Tibial nerve (tissue), 4 donors: ENCODE results near the gene SNX1. TPM values are rescaled to one million over a fixed set of nuclear protein-coding genes. Genes with fewer than 3 reads are reported as not detected.
A peak's percentile ranks its signal among the peaks of the same experiment; 100 is the strongest.

Experiments
- DNase-seq, 2 donors: peaks; one replicate each; pipeline ENCODE4 v3.0.0-alpha.2; 2019; ENCODE audit warnings: low spot score in 2 of 2
- H3K27ac ChIP-seq, 4 donors: fragments of 200-600 bp; sonication (generic) in 3 of 4; one replicate each; pipeline ENCODE4 v1.5.1; 2017 to 2019; ENCODE audit warnings: mild to moderate bottlenecking in 1 of 4
- H3K27me3 ChIP-seq, 2 donors: fragments of 200-600 bp; sonication (generic) in 1 of 2; one replicate each; pipeline versions ENCODE4 v1.5.1 to v1.6.0; 2017 to 2019
- H3K36me3 ChIP-seq, 3 donors: fragments of 200-600 bp; sonication (generic); one replicate each; pipeline ENCODE4 v1.5.1; 2018 to 2019
- H3K4me1 ChIP-seq, 4 donors: fragments of 200-600 bp; sonication (generic) in 3 of 4; one replicate each; pipeline ENCODE4 v1.5.1; 2017 to 2019
- H3K4me3 ChIP-seq, 4 donors: fragments of 200-600 bp; sonication (generic) in 3 of 4; one replicate each; pipeline ENCODE4 v1.5.1; 2017 to 2019; ENCODE audit warnings: mild to moderate bottlenecking in 1 of 4, moderate library complexity in 1 of 4
- H3K9me3 ChIP-seq, 4 donors: fragments of 200-600 bp; sonication (generic) in 3 of 4; one replicate each; pipeline ENCODE4 v1.5.1; 2017 to 2019
- EP300 ChIP-seq, 2 donors: sonication (generic); formaldehyde crosslinking; IDR thresholded peaks; one replicate each; pipeline ENCODE4 v1.6.1; 2017; ENCODE audit warnings: antibody characterized with exemption in 2 of 2, mild to moderate bottlenecking in 1 of 2
- POLR2A ChIP-seq, 2 donors: fragments of 450-650 bp; IDR thresholded peaks; one replicate each; pipeline ENCODE4 v1.6.1; 2017; ENCODE audit warnings: antibody characterized with exemption in 2 of 2, mild to moderate bottlenecking in 2 of 2, moderate library complexity in 2 of 2
- WGBS, 2 donors: methylation state at CpG; one replicate each; pipeline ENCODE4 v1.1.5; 2018; 5-methylcytosine and 5-hydroxymethylcytosine counted together
- total RNA-seq, 4 donors: library from RNA; depleted of rRNA; stranded (reverse); fragments of >200 nt; gene quantifications; one replicate each; pipeline ENCODE4 v1.1.0, GENCODE V29; 2016
- TF ChIP-seq, protein P1 (sequence below), 5 experiments: fragments of 200-600 bp in 3 of 5; fragments of 450-650 bp in 2 of 5; sonication (generic) in 3 of 5; IDR thresholded peaks; one replicate each; pipeline ENCODE4 v1.5.1; 2016 to 2019; ENCODE audit warnings: antibody characterized with exemption in 5 of 5, mild to moderate bottlenecking in 3 of 5, moderate library complexity in 2 of 5

The SNX1 gene
- total RNA-seq, 4 donors from 2014 or later, result 102 to 128 (median 108) TPM

DNA sequence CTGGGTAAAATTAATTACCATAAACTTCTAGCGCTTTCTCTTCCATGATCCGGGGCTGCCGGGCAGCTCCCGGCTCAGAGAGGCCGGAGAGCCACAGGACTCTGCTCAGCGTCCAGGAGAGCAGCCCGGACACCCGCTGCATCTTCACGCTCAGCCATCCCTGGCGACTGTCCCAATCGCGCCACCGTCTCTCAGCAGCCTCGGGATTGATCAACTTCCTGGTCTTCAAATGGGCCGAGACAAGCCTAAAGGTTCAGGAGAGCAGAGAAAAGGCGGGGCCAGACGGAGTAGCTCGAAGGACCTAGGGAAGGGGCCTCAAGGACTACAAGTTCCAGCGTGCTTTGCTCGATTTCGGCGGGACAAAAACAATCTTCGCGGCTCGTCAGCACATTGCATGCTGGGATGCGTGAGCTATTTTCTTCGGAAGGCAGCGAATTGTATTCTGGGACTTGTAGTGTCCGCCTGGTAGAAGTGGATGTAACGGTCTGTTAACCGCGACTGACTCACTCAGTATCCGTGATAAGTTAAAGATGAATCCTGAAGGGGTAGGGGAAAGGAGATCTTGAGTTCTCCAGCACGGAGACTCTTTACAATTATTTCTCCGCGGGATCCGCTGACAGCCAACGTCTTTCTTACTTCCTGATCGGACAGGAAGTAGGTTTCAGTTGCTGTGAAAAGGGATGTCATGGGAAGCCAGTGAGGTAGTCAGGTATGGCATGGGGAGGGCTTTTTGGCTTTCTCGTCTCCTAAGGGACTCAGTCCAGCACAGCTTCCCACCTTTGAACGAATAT is 2.0 kb upstream of the SNX1 start, which contains the start of gene CIAO2A:
TSS of gene CIAO2A (minus strand) at position 212 of the 791 bp plus-strand sequence. CDS start at position 142, 70 bp downstream.
- no peaks in the 10 kb centered on the region for H3K27me3 ChIP-seq
- peak; percentile 87 to 91 for DNase-seq
- no peaks in the 10 kb centered on the region for H3K36me3 ChIP-seq
- 0 to 1% methylated on average over 38 to 39 of the region's 41 CpGs for WGBS, 2 donors
- no peaks in the 10 kb centered on the region for H3K9me3 ChIP-seq
- H3K4me3 ChIP-seq, result peak within 1 kb of the TSS; percentile 66 to 73 (median 70)
- peaks cover 0 to 71% (median 45%) of the 10 kb centered on the region in 4 donors for H3K4me1 ChIP-seq
- H3K27ac ChIP-seq, result peak within 1 kb of the TSS; percentile 86 to 95 (median 90)
- TF ChIP-seq POLR2A (IDR thresholded peaks at IDR 0.05) (peak; percentile 9 to 59), EP300 (IDR thresholded peaks at IDR 0.05) (peak; percentile 75 to 92)
- TF ChIP-seq, protein P1, sequence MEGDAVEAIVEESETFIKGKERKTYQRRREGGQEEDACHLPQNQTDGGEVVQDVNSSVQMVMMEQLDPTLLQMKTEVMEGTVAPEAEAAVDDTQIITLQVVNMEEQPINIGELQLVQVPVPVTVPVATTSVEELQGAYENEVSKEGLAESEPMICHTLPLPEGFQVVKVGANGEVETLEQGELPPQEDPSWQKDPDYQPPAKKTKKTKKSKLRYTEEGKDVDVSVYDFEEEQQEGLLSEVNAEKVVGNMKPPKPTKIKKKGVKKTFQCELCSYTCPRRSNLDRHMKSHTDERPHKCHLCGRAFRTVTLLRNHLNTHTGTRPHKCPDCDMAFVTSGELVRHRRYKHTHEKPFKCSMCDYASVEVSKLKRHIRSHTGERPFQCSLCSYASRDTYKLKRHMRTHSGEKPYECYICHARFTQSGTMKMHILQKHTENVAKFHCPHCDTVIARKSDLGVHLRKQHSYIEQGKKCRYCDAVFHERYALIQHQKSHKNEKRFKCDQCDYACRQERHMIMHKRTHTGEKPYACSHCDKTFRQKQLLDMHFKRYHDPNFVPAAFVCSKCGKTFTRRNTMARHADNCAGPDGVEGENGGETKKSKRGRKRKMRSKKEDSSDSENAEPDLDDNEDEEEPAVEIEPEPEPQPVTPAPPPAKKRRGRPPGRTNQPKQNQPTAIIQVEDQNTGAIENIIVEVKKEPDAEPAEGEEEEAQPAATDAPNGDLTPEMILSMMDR (IDR thresholded peaks at IDR 0.05), result peak in 1 of 5 experiments; percentile 33

DNA sequence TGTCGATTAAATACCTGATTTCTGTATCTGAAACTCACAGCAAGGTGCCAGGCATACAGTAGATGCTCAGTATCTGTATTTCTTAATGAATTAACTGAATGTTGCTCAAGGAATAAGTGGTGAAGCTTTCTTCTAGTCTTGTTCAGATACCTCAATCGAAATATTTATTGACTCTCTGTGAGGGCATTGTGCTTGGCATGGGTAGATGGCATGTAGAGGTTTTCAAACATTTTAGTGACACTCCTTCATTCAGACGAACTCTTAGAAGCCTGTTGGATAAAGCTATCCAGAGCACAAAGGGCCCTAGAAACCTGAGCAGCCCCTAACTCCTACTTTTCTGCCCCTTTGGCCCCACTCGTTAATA is 369 bp upstream of the SNX1 start:
- H3K27me3 ChIP-seq, result no peaks in the 10 kb centered on the region
- H3K9me3 ChIP-seq, result no peaks in the 10 kb centered on the region
- peak overlapping the region in 3 of 4 donors; percentile 91 to 95 (median 92) for H3K27ac ChIP-seq
- 30 to 43% methylated on average over 4 of the region's 4 CpGs for WGBS, 2 donors
- H3K36me3 ChIP-seq, result no peaks in the 10 kb centered on the region
- no peak for TF ChIP-seq EP300 (IDR thresholded peaks at IDR 0.05)
- TF ChIP-seq, protein P1 (IDR thresholded peaks at IDR 0.05), result no peak
- TF ChIP-seq POLR2A (IDR thresholded peaks at IDR 0.05), result no peak
- peak overlapping the region; percentile 8 to 98 (median 93) for H3K4me3 ChIP-seq
- H3K4me1 ChIP-seq, result peaks cover 0 to 76% (median 51%) of the 10 kb centered on the region in 4 donors
- DNase-seq, result no peak

DNA sequence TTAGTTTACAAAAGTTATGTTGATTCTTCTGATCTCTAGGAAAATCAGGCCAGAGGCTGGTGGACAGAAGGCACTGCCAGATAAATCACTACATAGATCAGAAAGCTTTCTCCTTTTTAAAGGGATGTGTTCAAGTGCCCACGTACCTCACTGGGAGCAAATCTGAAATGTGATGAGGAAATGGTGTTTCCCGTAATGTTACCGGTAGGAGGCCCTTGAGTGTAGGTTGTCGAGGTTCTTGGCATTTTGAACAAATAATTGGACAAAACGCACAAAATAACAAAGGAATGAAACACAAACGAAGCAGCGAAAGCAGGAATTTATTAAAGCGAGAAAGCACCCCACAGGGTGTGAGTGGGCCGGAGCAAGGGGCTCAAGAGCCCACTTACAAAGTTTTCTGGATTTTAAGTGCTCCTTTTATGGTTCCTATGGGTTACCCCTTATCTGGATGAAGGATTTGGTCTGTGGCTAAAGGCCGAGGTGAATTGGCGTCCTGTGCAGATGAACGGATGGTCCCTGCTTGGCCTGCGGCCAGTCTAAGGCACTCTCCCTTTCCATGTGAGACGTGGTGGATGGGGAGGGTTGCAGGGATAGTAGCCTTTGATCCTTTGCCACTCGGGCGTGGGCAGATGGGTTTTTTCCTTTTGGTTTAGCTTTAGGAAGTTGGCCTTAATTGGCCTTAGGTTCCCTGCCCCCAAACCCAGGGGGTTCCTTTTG is 1.0 kb downstream of the SNX1 start:
- no peak for DNase-seq
- H3K27ac ChIP-seq, result peak overlapping the region in 3 of 4 donors; percentile 91 to 95 (median 92)
- TF ChIP-seq POLR2A (IDR thresholded peaks at IDR 0.05), result no peak
- TF ChIP-seq EP300 (IDR thresholded peaks at IDR 0.05), result no peak
- TF ChIP-seq, protein P1 (IDR thresholded peaks at IDR 0.05), result no peak
- WGBS, 2 donors, result 2 to 4% methylated on average over 16 of the region's 16 CpGs
- no peaks in the 10 kb centered on the region for H3K36me3 ChIP-seq
- H3K9me3 ChIP-seq, result no peaks in the 10 kb centered on the region
- peaks cover 0 to 77% (median 48%) of the 10 kb centered on the region in 4 donors for H3K4me1 ChIP-seq
- H3K4me3 ChIP-seq, result peak overlapping the region; percentile 89 to 98 (median 96)
- no peaks in the 10 kb centered on the region for H3K27me3 ChIP-seq

DNA sequence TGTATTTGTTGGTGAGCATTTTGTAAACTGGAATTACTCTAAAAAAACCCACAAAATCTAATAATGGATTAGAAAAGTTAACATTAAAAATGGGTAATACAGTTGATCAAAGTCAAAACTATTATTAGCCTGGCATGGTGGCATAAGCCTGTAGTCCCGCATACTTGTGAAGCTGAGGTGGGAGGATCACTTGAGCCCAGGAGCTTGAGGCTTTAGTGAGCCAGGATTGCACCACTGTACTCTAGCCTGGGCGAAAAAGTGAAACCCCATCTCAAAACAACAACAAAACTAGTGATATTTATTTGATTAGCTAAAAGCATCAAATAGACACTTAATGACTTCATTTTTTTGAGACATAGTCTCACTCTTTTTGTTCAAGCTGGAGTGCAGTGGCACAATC is 3.6 kb downstream of the SNX1 start:
- Histone ChIP-seq H3K4me1 (peaks cover 0 to 72% (median 37%) of the 10 kb centered on the region in 4 donors), H3K36me3 (no peaks in the 10 kb centered on the region), H3K27me3 (no peaks in the 10 kb centered on the region), H3K4me3 (no peak overlapping the region), H3K27ac (no peak overlapping the region), H3K9me3 (no peaks in the 10 kb centered on the region)
- no peak for DNase-seq
- TF ChIP-seq EP300 (IDR thresholded peaks at IDR 0.05), result no peak
- TF ChIP-seq, protein P1 (IDR thresholded peaks at IDR 0.05), result no peak
- TF ChIP-seq POLR2A (IDR thresholded peaks at IDR 0.05), result no peak
- 75 to 83% methylated on average over 2 of the region's 2 CpGs for WGBS, 2 donors
